HCT116 (cell line): ENCODE results near the gene ZBTB34.

Experiments
- CBX3 ChIP-seq: IDR thresholded peaks from 2 replicates; pipeline ENCODE4 v1.6.1; 2012; ENCODE audit warnings: low read depth
- CTCF ChIP-seq, 3 experiments: fragments of 200-600 bp in 1 of 3; sonication (generic) in 1 of 3; IDR thresholded peaks in 2 of 3; conservative IDR thresholded peaks in 1 of 3; 2 replicates each; pipeline ENCODE4 v1.5.1; 2012 to 2017; ENCODE audit warnings: low read depth in 2 of 3, low read length in 2 of 3, antibody characterized with exemption in 1 of 3, borderline replicate concordance in 1 of 3, control low read depth in 1 of 3, mild to moderate bottlenecking in 1 of 3, mixed read lengths in 1 of 3, mixed run types in 1 of 3, moderate library complexity in 1 of 3; ENCODE audit not compliant: insufficient read depth in 1 of 3
- EZH2 ChIP-seq: fragments of 200-600 bp; sonication (generic); IDR thresholded peaks from 2 replicates; pipeline ENCODE4 v1.6.1; 2017; ENCODE audit warnings: antibody characterized with exemption, mixed run types
- RAD21 ChIP-seq: IDR thresholded peaks from 2 replicates; pipeline ENCODE4 v1.6.1; 2012; ENCODE audit warnings: low read depth, mild to moderate bottlenecking
- SIN3A ChIP-seq: IDR thresholded peaks from 2 replicates; pipeline ENCODE4 v1.6.1; 2012; ENCODE audit warnings: low read depth
- SRF ChIP-seq: IDR thresholded peaks from 2 replicates; pipeline ENCODE4 v1.6.1; 2012; ENCODE audit warnings: low read depth
- ZBTB33 ChIP-seq: IDR thresholded peaks from 2 replicates; pipeline ENCODE4 v1.6.1; 2011; ENCODE audit warnings: mild to moderate bottlenecking, low read length, moderate library complexity; ENCODE audit not compliant: insufficient replicate concordance; ENCODE audit errors: extremely low read depth

GRCh38 chr9:126904586-126904985, 44.1 kb downstream of the ZBTB34 start:
- no peak for TF ChIP-seq CTCF (IDR thresholded peaks at IDR 0.05 in 2 of 3, conservative IDR thresholded peaks at IDR 0.05 in 1 of 3; ENCODE audit: borderline replicate concordance in 1 of 3, insufficient read depth in 1 of 3, low read depth in 2 of 3, low read length in 2 of 3)
- no peak for TF ChIP-seq RAD21
- no peak for TF ChIP-seq EZH2
- no peak for TF ChIP-seq SIN3A
- TF ChIP-seq SRF: no peak
- TF ChIP-seq ZBTB33: no peak
- TF ChIP-seq CBX3: no peak
